Body of pancreas (tissue), 4 donors: Measurements from ENCODE around the gene INPP5B. TPM values are rescaled to one million over a fixed set of nuclear protein-coding genes. Genes with fewer than 3 reads are reported as not detected.

Experiments
- ATAC-seq: fragments of 150-250 bp; one replicate; pipeline ENCODE4 v1.9.1; 2016
- DNase-seq, 4 donors: peaks; one replicate each; pipeline ENCODE4 v3.0.0-alpha.2; 2019
- H3K27ac ChIP-seq, 4 donors: fragments of 200-600 bp; sonication (generic); 1 replicate in 3 of 4; 2 replicates in 1 of 4; pipeline versions ENCODE4 v1.5.1 to v1.6.1; 2016 to 2019; ENCODE audit warnings: mild to moderate bottlenecking in 1 of 4, mixed read lengths in 1 of 4, moderate library complexity in 1 of 4
- H3K27me3 ChIP-seq, 2 donors: fragments of 200-600 bp; sonication (generic); one replicate each; pipeline ENCODE4 v1.6.0; 2016; ENCODE audit warnings: mild to moderate bottlenecking in 1 of 2
- H3K36me3 ChIP-seq, 2 donors: fragments of 200-600 bp; sonication (generic); replicated peaks in 1 of 2; 2 replicates each; pipeline ENCODE4 v1.5.1; 2016; ENCODE audit warnings: low read depth in 2 of 2; ENCODE audit not compliant: insufficient read depth in 1 of 2
- H3K4me1 ChIP-seq: fragments of 200-600 bp; sonication (generic); one replicate; pipeline ENCODE4 v1.6.0; 2016
- H3K4me3 ChIP-seq, 2 donors: fragments of 200-600 bp; sonication (generic); 1 replicate in 1 of 2; 2 replicates in 1 of 2; pipeline ENCODE4 v1.5.1; 2016 to 2019
- H3K9me3 ChIP-seq, 3 donors: fragments of 200-600 bp; sonication (generic); 1 replicate in 2 of 3; 2 replicates in 1 of 3; pipeline ENCODE4 v1.5.1; 2016
- CTCF ChIP-seq, 7 experiments: fragments of 450-650 bp in 4 of 7; fragments of 200-600 bp in 3 of 7; sonication (generic) in 3 of 7; IDR thresholded peaks; one replicate each; pipeline ENCODE4 v1.5.1; 2016 to 2019; ENCODE audit warnings: antibody characterized with exemption in 7 of 7
- POLR2A ChIP-seq, 3 donors: fragments of 450-650 bp; IDR thresholded peaks; one replicate each; pipeline ENCODE4 v1.6.1; 2016; ENCODE audit warnings: antibody characterized with exemption in 3 of 3, mild to moderate bottlenecking in 2 of 3
- WGBS, 2 donors: methylation state at CpG; one replicate each; pipeline ENCODE4 v1.1.5; 2017; 5-methylcytosine and 5-hydroxymethylcytosine counted together
- intact Hi-C: fragments of 100-400 bp; cut with DNase I; formaldehyde crosslinking; loops from one replicate; pipeline ENCODE4 v1.15.1; 2023
- total RNA-seq, 2 donors: library from RNA; depleted of rRNA; stranded (reverse); fragments of >200 nt; gene quantifications; one replicate each; pipeline ENCODE4 v1.1.0, GENCODE V29; 2016

The INPP5B gene
- total RNA-seq, 2 donors from 2014 or later, result 11.5 to 13.5 TPM

DNA sequence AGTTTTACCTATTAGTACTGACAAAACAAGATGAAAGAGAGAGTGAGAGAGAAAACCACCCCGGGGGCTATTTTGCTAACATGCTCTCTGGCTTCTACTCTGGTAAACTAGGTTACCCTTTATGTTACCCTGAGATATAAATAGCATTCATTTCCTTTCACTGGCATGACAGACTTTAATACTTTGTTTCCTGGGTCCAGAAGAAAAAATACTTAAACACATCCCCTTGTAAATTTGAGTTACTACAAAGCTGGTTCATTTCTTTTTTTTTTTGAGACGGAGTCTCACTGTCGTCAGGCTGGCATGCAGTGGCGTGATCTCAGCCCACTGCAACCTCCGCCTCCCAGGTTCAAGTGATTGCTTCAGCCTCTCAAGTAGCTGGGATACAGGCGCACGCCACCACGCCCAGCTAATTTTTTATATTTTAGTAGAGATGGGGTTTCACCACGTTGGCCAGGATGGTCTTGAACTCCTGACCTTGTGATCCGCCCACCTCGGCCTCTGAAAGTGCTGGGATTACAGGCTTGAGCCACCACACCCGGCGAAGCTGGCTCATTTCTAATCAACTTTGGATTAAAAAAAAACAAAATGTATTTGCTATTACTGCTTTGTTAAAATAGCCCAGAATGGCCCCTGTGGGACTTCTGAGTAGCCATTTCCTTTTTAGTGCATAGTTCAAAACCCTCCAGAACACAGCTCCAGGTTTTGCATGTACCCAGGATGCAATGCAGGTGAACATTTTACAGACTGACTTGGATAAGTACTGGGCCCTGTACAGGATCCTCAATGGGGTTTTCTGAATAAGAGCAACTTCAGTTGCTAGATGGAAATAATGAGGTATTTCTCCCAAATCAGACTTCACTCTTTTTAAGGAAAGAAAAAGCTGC, 20.6 kb downstream of the INPP5B start:
- peaks cover 11% of the 10 kb centered on the region for H3K4me1 ChIP-seq
- intact Hi-C loops, result no loop called here
- 76% methylated on average over 11 to 13 of the region's 13 CpGs for WGBS, 2 donors

DNA sequence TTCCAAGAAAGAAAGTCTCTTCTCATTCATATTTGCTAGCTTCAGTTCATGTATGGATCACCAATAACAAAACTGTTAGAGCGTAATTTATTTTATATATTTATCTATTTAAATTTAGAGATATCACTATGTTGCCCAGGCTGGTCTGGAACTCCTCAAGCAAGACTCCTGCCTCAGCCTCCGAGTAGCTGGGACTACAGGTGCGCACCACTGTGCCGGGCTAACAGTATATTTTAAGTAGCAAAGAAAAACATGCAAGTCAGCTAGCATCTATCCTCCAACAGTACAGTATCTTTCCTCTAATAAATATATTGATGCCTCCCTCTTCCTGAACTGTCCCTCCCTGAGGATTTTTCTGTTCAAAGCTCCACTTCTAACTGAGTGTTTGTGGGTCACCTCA, 21.5 kb downstream of the INPP5B start:
- H3K36me3 ChIP-seq, result no peaks in the 10 kb centered on the region
- H3K4me1 ChIP-seq, result peaks cover 2% of the 10 kb centered on the region
- ATAC-seq, result no peak
- no peak for DNase-seq
- H3K4me3 ChIP-seq, result no peak overlapping the region
- no peaks in the 10 kb centered on the region for H3K27me3 ChIP-seq
- H3K9me3 ChIP-seq, result no peaks in the 10 kb centered on the region
- TF ChIP-seq CTCF (IDR thresholded peaks at IDR 0.05) (no peak), POLR2A (IDR thresholded peaks at IDR 0.05) (no peak)
- H3K27ac ChIP-seq, result no peak overlapping the region
- intact Hi-C loops, result no loop called here
- 96 to 98% methylated on average over 4 of the region's 4 CpGs for WGBS, 2 donors

More for the DNA sequence above, 20.6 kb downstream of the INPP5B start:
- no peak for ATAC-seq
- TF ChIP-seq CTCF (IDR thresholded peaks at IDR 0.05), result no peak
- no peak for TF ChIP-seq POLR2A (IDR thresholded peaks at IDR 0.05)
- H3K36me3 ChIP-seq, result no peaks in the 10 kb centered on the region
- H3K9me3 ChIP-seq, result no peaks in the 10 kb centered on the region
- H3K27ac ChIP-seq, result no peak overlapping the region
- H3K4me3 ChIP-seq, result no peak overlapping the region
- no peak for DNase-seq
- no peaks in the 10 kb centered on the region for H3K27me3 ChIP-seq

GRCh38 chr1:37923551-37923889, 23.3 kb downstream of the INPP5B start:
- ATAC-seq, result no peak
- TF ChIP-seq POLR2A (IDR thresholded peaks at IDR 0.05) (no peak), CTCF (IDR thresholded peaks at IDR 0.05) (no peak)
- H3K27ac ChIP-seq, result no peak overlapping the region
- H3K4me1 ChIP-seq, result no peaks in the 10 kb centered on the region
- H3K36me3 ChIP-seq, result no peaks in the 10 kb centered on the region
- no peaks in the 10 kb centered on the region for H3K27me3 ChIP-seq
- no peaks in the 10 kb centered on the region for H3K9me3 ChIP-seq
- intact Hi-C loops, result no loop called here
- H3K4me3 ChIP-seq, result no peak overlapping the region
- 91 to 95% methylated on average over 3 of the region's 3 CpGs for WGBS, 2 donors
- no peak for DNase-seq

- Histone ChIP-seq H3K9me3 (no peaks in the 10 kb centered on the region), H3K4me3 (no peak overlapping the region), H3K27ac (no peak overlapping the region), H3K4me1 (no peaks in the 10 kb centered on the region), H3K36me3 (no peaks in the 10 kb centered on the region), H3K27me3 (no peaks in the 10 kb centered on the region)
- 59 to 70% methylated on average over 4 of the region's 4 CpGs for WGBS, 2 donors
- ATAC-seq (no peak), DNase-seq (peak in 1 of 4 donors; percentile 12)
- no peak for TF ChIP-seq POLR2A (IDR thresholded peaks at IDR 0.05)
- no peak for TF ChIP-seq CTCF (IDR thresholded peaks at IDR 0.05)
- intact Hi-C loops, result no loop called here
Measured at GRCh38 chr1:37922767-37923550, 23.9 kb downstream of the INPP5B start.
